ENCODE measurements around the gene RAB11B.

RAB11B gene

DNA sequence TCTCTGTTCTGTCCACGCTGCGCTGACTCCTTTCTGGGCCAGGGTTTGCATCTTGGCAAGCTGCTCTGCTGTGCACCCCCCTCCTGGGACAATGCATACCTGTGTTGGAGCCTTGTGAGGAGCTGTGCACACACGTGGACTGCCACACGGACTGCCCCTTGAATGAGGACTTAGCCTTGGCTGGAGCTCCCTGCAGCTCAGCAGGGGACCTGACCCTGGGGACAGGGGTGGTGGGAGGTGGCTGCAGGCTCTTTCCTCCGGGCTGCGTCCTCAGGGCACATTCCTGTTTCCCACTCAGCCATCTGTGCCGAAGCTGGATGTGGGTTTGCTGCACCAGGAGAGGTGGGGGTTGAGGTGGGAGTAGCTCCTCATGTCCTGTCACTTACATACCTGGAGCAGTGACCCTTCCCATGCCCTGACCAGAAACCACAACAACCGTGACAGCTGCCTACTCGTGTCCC lies 8.2 kb downstream of the RAB11B start:
- H3K9me3 ChIP-seq (ENCODE audit: control extremely low read depth in 1 of 5, control insufficient read depth in 4 of 5, insufficient read depth in 2 of 5, low read depth in 1 of 5, low read length in 4 of 5), result no peaks in the 10 kb centered on the region
- peaks cover 0 to 16% (median 7%) of the 10 kb centered on the region in 4 experiments for H3K4me1 ChIP-seq (ENCODE audit: control extremely low read depth in 1 of 4, control insufficient read depth in 4 of 4, insufficient read depth in 4 of 4, low read length in 3 of 4)
- DNase-seq, result no peak
- 87% methylated on average over 8 of the region's 9 CpGs for WGBS (ENCODE audit: insufficient coverage)
- H3K27ac ChIP-seq (ENCODE audit: insufficient read depth in 1 of 2, low read depth in 1 of 2, low read length in 2 of 2, poor library complexity in 1 of 2, severe bottlenecking in 2 of 2), result no peak overlapping the region
- CTCF ChIA-PET, result interaction anchor here (0.7 to 3.8 kb wide), 5 partner anchors 11 to 131 kb away, joined by 3 to 30 read pairs (median 4); no protein-coding TSS in a partner anchor
- POLR2A ChIA-PET, result interaction anchor here (0.6 kb wide), 1 partner anchor 81 kb away, joined by 3 read pairs; no protein-coding TSS in a partner anchor
- H3K4me3 ChIP-seq (ENCODE audit: control insufficient read depth in 1 of 7, extremely low read depth in 1 of 7, insufficient read depth in 4 of 7, low read depth in 2 of 7, low read length in 6 of 7), result no peak overlapping the region
- peaks cover 10 to 36% (median 27%) of the 10 kb centered on the region in 4 experiments for H3K36me3 ChIP-seq (ENCODE audit: control insufficient read depth in 4 of 4, insufficient read depth in 4 of 4, low read length in 3 of 4)
- no peaks in the 10 kb centered on the region for H3K27me3 ChIP-seq (replicated peaks in 2 of 5; ENCODE audit: control insufficient read depth in 4 of 5, insufficient read depth in 5 of 5, low read length in 4 of 5)

DNA sequence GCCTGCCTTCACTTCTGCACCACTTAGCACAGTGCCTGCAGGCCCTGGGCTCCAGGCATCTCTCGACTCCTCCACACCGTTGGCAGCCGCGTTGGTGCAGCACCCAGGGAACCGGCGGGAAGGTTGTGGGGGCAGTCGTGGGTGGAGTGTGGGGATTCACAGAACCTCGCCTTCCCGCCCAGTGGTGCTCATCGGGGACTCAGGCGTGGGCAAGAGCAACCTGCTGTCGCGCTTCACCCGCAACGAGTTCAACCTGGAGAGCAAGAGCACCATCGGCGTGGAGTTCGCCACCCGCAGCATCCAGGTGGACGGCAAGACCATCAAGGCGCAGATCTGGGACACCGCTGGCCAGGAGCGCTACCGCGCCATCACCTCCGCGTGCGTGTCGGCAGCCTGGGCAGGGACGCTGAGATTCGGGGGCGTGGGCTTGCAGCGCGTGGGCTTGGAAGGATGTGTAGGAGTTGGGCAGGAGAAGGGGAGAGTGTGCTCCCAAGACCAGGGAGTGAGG lies 9.6 kb downstream of the RAB11B start:
- Histone ChIP-seq H3K27ac (ENCODE audit: insufficient read depth in 1 of 2, low read depth in 1 of 2, low read length in 2 of 2, poor library complexity in 1 of 2, severe bottlenecking in 2 of 2) (no peak overlapping the region), H3K36me3 (ENCODE audit: control insufficient read depth in 4 of 4, insufficient read depth in 4 of 4, low read length in 3 of 4) (peaks cover 10 to 48% (median 31%) of the 10 kb centered on the region in 4 experiments), H3K27me3 (replicated peaks in 2 of 5; ENCODE audit: control insufficient read depth in 4 of 5, insufficient read depth in 5 of 5, low read length in 4 of 5) (no peaks in the 10 kb centered on the region), H3K4me3 (ENCODE audit: control insufficient read depth in 1 of 7, extremely low read depth in 1 of 7, insufficient read depth in 4 of 7, low read depth in 2 of 7, low read length in 6 of 7) (no peak overlapping the region), H3K4me1 (ENCODE audit: control extremely low read depth in 1 of 4, control insufficient read depth in 4 of 4, insufficient read depth in 4 of 4, low read length in 3 of 4) (peaks cover 0 to 15% (median 6%) of the 10 kb centered on the region in 4 experiments), H3K9me3 (ENCODE audit: control extremely low read depth in 1 of 5, control insufficient read depth in 4 of 5, insufficient read depth in 2 of 5, low read depth in 1 of 5, low read length in 4 of 5) (no peaks in the 10 kb centered on the region)
- WGBS (ENCODE audit: insufficient coverage), result 95% methylated on average over 34 of the region's 34 CpGs
- ChIA-PET CTCF (interaction anchor here (0.6 to 3.8 kb wide), 3 partner anchors 13 to 50 kb away, joined by 3 to 30 read pairs (median 5); no protein-coding TSS in a partner anchor), POLR2A (no interaction called here)
- no peak for DNase-seq

DNA sequence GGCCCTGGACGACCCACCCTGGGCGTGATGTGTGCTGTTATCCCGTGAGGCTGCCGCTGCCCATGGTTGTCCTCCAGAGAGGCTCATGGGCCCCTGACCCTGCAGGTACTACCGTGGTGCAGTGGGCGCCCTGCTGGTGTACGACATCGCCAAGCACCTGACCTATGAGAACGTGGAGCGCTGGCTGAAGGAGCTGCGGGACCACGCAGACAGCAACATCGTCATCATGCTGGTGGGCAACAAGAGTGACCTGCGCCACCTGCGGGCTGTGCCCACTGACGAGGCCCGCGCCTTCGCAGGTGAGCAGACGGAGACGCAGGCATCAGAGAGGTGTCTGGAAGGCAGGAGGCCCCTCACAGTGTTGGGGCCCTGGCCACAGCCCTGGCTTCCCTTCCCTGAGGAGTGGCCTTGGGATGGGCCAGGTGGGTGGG lies 11.8 kb downstream of the RAB11B start:
- H3K27ac ChIP-seq (ENCODE audit: insufficient read depth in 1 of 2, low read depth in 1 of 2, low read length in 2 of 2, poor library complexity in 1 of 2, severe bottlenecking in 2 of 2), result no peak overlapping the region
- CTCF ChIA-PET, result interaction anchor here (1.2 kb wide), 1 partner anchor 48 kb away, joined by 7 read pairs; no protein-coding TSS in a partner anchor
- no peaks in the 10 kb centered on the region for H3K9me3 ChIP-seq (ENCODE audit: control extremely low read depth in 1 of 5, control insufficient read depth in 4 of 5, insufficient read depth in 2 of 5, low read depth in 1 of 5, low read length in 4 of 5)

DNA sequence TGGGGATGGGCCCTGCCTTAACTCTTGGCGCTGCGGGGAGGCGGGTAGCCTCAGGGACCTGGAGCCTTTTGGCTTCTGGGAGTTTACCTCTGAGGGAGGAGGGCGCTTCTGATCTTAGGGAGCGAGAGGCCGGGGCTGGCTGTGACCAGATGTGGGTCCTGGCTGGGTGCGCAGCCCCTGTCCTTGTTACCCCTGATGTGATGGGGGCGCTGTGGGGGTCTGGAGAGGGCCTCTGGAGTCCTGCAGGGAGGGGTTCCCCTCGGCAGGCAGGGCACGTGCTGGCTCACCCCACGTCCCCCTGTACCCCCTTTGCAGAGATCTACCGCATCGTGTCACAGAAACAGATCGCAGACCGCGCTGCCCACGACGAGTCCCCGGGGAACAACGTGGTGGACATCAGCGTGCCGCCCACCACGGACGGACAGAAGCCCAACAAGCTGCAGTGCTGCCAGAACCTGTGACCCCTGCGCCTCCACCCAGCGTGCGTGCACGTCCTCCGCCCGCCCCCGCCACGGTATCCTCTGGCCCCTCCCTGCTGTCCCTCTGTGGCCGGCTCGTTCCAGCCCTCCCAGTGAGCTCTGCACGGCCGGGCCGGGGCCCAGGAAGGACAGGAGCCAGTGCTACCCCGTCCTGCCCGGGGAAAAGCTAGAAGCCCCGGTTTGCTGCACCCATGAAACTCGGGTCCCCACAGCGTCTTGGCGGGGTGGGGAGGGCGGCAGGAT lies 13.1 kb downstream of the RAB11B start:
- Histone ChIP-seq H3K4me1 (ENCODE audit: control extremely low read depth in 1 of 4, control insufficient read depth in 4 of 4, insufficient read depth in 4 of 4, low read length in 3 of 4) (no peaks in the 10 kb centered on the region), H3K9me3 (ENCODE audit: control extremely low read depth in 1 of 5, control insufficient read depth in 4 of 5, insufficient read depth in 2 of 5, low read depth in 1 of 5, low read length in 4 of 5) (no peaks in the 10 kb centered on the region), H3K36me3 (ENCODE audit: control insufficient read depth in 4 of 4, insufficient read depth in 4 of 4, low read length in 3 of 4) (peaks cover 10 to 54% (median 37%) of the 10 kb centered on the region in 4 experiments), H3K4me3 (ENCODE audit: control insufficient read depth in 1 of 7, extremely low read depth in 1 of 7, insufficient read depth in 4 of 7, low read depth in 2 of 7, low read length in 6 of 7) (no peak overlapping the region), H3K27me3 (replicated peaks in 2 of 5; ENCODE audit: control insufficient read depth in 4 of 5, insufficient read depth in 5 of 5, low read length in 4 of 5) (no peaks in the 10 kb centered on the region), H3K27ac (ENCODE audit: insufficient read depth in 1 of 2, low read depth in 1 of 2, low read length in 2 of 2, poor library complexity in 1 of 2, severe bottlenecking in 2 of 2) (no peak overlapping the region)
- DNase-seq, result no peak
- WGBS (ENCODE audit: insufficient coverage), result 96% methylated on average over 39 of the region's 44 CpGs
- ChIA-PET CTCF (no interaction called here), POLR2A (interaction anchor here (0.6 kb wide), 1 partner anchor 289 kb away, joined by 6 read pairs; no protein-coding TSS in a partner anchor)

More for the DNA sequence above, 11.8 kb downstream of the RAB11B start:
- Histone ChIP-seq H3K27me3 (replicated peaks in 2 of 5; ENCODE audit: control insufficient read depth in 4 of 5, insufficient read depth in 5 of 5, low read length in 4 of 5) (no peaks in the 10 kb centered on the region), H3K4me3 (ENCODE audit: control insufficient read depth in 1 of 7, extremely low read depth in 1 of 7, insufficient read depth in 4 of 7, low read depth in 2 of 7, low read length in 6 of 7) (no peak overlapping the region), H3K4me1 (ENCODE audit: control extremely low read depth in 1 of 4, control insufficient read depth in 4 of 4, insufficient read depth in 4 of 4, low read length in 3 of 4) (peaks cover 0 to 6% (median 1%) of the 10 kb centered on the region in 4 experiments), H3K36me3 (ENCODE audit: control insufficient read depth in 4 of 4, insufficient read depth in 4 of 4, low read length in 3 of 4) (peaks cover 10 to 57% (median 39%) of the 10 kb centered on the region in 4 experiments)
- DNase-seq, result no peak
- POLR2A ChIA-PET, result no interaction called here
- 99% methylated on average over 21 of the region's 21 CpGs for WGBS (ENCODE audit: insufficient coverage)

DNA sequence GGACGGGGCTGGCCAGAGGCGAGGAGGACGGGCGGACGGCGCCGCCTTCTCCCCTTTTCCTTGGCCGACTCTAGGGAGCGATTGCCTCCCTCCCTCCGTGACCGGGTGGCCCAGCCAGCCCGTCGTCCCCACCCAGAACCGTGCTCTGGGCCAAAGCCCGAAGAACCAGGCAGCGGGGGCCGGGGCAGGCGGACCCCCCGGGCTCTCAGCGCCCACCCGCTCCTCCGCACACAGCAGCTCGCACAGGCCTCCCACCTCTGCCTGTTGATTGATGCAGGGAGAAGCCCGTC lies 13.6 kb downstream of the RAB11B start:
- CTCF ChIA-PET, result no interaction called here

DNA sequence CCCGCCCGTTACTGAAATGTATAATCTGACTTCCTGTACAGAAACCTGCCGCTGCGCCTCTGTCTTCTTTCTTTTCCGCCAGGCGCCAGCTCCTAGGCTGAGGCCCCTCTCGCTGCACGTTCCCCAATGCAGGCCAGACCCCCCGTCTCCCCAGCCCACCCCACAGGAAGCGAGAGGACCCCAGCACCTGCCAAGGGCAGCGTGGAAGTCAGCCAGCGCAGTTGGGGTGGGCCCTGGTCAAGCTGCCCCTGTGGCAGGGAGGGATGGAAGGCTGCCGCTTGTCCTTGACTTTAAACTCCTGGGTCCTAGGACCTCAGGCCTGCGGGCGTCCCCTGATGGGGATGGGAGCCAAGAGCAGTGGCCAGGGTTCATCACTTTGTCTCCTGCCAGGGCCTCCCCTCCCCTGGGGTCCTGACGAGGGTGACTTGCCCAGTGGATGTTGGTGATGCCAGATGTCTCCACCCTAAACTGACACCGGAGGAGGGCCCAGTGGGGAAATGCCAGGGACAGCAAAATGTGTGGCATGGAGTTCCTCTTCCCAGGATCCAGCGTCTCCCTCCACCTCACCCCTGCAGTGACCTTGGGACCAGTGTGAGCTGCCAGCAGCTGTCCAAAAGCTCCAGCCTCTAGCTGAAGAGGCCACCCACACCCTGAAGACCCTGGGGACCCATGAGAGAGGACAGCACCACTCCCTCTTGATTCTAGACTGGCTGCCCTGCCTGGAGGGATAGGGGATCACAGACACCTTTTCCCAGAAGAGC lies 14.4 kb downstream of the RAB11B start:
- DNase-seq, result no peak
- H3K4me3 ChIP-seq (ENCODE audit: control insufficient read depth in 1 of 7, extremely low read depth in 1 of 7, insufficient read depth in 4 of 7, low read depth in 2 of 7, low read length in 6 of 7), result no peak overlapping the region
- no peaks in the 10 kb centered on the region for H3K4me1 ChIP-seq (ENCODE audit: control extremely low read depth in 1 of 4, control insufficient read depth in 4 of 4, insufficient read depth in 4 of 4, low read length in 3 of 4)
- peaks cover 7 to 47% (median 33%) of the 10 kb centered on the region in 4 experiments for H3K36me3 ChIP-seq (ENCODE audit: control insufficient read depth in 4 of 4, insufficient read depth in 4 of 4, low read length in 3 of 4)
- H3K9me3 ChIP-seq (ENCODE audit: control extremely low read depth in 1 of 5, control insufficient read depth in 4 of 5, insufficient read depth in 2 of 5, low read depth in 1 of 5, low read length in 4 of 5), result no peaks in the 10 kb centered on the region
- H3K27ac ChIP-seq (ENCODE audit: insufficient read depth in 1 of 2, low read depth in 1 of 2, low read length in 2 of 2, poor library complexity in 1 of 2, severe bottlenecking in 2 of 2), result no peak overlapping the region
- no peaks in the 10 kb centered on the region for H3K27me3 ChIP-seq (replicated peaks in 2 of 5; ENCODE audit: control insufficient read depth in 4 of 5, insufficient read depth in 5 of 5, low read length in 4 of 5)
- ChIA-PET CTCF (interaction anchor here (0.8 kb wide), 1 partner anchor 10 kb away, joined by 3 read pairs; no protein-coding TSS in a partner anchor), POLR2A (no interaction called here)
- 98% methylated on average over 6 of the region's 18 CpGs for WGBS (ENCODE audit: insufficient coverage)

More for the DNA sequence above, 13.6 kb downstream of the RAB11B start:
- DNase-seq, result no peak
- POLR2A ChIA-PET, result interaction anchor here (0.6 kb wide), 1 partner anchor 290 kb away, joined by 6 read pairs; no protein-coding TSS in a partner anchor
- no peaks in the 10 kb centered on the region for H3K9me3 ChIP-seq (ENCODE audit: control extremely low read depth in 1 of 5, control insufficient read depth in 4 of 5, insufficient read depth in 2 of 5, low read depth in 1 of 5, low read length in 4 of 5)
- no peak overlapping the region for H3K27ac ChIP-seq (ENCODE audit: insufficient read depth in 1 of 2, low read depth in 1 of 2, low read length in 2 of 2, poor library complexity in 1 of 2, severe bottlenecking in 2 of 2)
- no peaks in the 10 kb centered on the region for H3K27me3 ChIP-seq (replicated peaks in 2 of 5; ENCODE audit: control insufficient read depth in 4 of 5, insufficient read depth in 5 of 5, low read length in 4 of 5)
- H3K36me3 ChIP-seq (ENCODE audit: control insufficient read depth in 4 of 4, insufficient read depth in 4 of 4, low read length in 3 of 4), result peaks cover 9 to 51% (median 37%) of the 10 kb centered on the region in 4 experiments
- H3K4me1 ChIP-seq (ENCODE audit: control extremely low read depth in 1 of 4, control insufficient read depth in 4 of 4, insufficient read depth in 4 of 4, low read length in 3 of 4), result no peaks in the 10 kb centered on the region
- WGBS (ENCODE audit: insufficient coverage), result 99% methylated on average over 12 of the region's 24 CpGs
- H3K4me3 ChIP-seq (ENCODE audit: control insufficient read depth in 1 of 7, extremely low read depth in 1 of 7, insufficient read depth in 4 of 7, low read depth in 2 of 7, low read length in 6 of 7), result no peak overlapping the region

Data from common myeloid progenitor, CD34-positive (primary cell).